B cell (primary cell): Measurements from ENCODE around the gene LIME1. TPM values are rescaled to one million over a fixed set of nuclear protein-coding genes. Genes with fewer than 3 reads are reported as not detected.

Source experiments
- ATAC-seq: fragments of 200-7000 bp; cut with Tn5 transposase; one replicate; pipeline ENCODE4 v1.10.0; 2021; ENCODE audit warnings: low read depth, mild to moderate bottlenecking, moderate number of reproducible peaks, moderate library complexity
- CTCF ChIA-PET: fragments of 350-600 bp; sonication (Branson Sonifier 250); formaldehyde crosslinking; loops from one replicate; lab custom pipeline; 2021; ENCODE audit warnings: antibody characterized with exemption, inconsistent platforms; lab: Charles Lee
- POLR2A ChIA-PET: fragments of 350-600 bp; sonication (Branson Sonifier 250); formaldehyde crosslinking; loops from one replicate; lab custom pipeline; 2021; ENCODE audit warnings: antibody characterized with exemption; lab: Charles Lee
- DNase-seq: peaks from one replicate; pipeline ENCODE4 v3.0.0; 2013
- H2AFZ ChIP-seq: 2 replicates; pipeline ENCODE4 v1.6.1; 2012; ENCODE audit warnings: mild to moderate bottlenecking, low read depth, low read length; ENCODE audit not compliant: insufficient read depth, poor library complexity, severe bottlenecking
- H3K27ac ChIP-seq, 2 donors: 1 replicate in 1 of 2; 2 replicates in 1 of 2; pipeline ENCODE4 v1.5.1; 2012 to 2013; ENCODE audit warnings: low read length in 2 of 2, mild to moderate bottlenecking in 2 of 2, moderate library complexity in 1 of 2
- H3K27me3 ChIP-seq, 4 experiments: fragments of 200-600 bp in 1 of 4; sonication (generic) in 1 of 4; replicated peaks in 1 of 4; 1 replicate in 2 of 4; 2 replicates in 2 of 4; pipeline versions ENCODE4 v1.6.1 to v1.7.0; 2013 to 2016; ENCODE audit warnings: low read length in 3 of 4, mild to moderate bottlenecking in 2 of 4, mixed read lengths in 1 of 4, moderate library complexity in 1 of 4; ENCODE audit not compliant: insufficient read depth in 4 of 4, control insufficient read depth in 3 of 4; ENCODE audit errors: control extremely low read depth in 1 of 4
- H3K36me3 ChIP-seq, 2 experiments: replicated peaks in 1 of 2; 1 replicate in 1 of 2; 2 replicates in 1 of 2; pipeline versions ENCODE4 v1.6.1 to v1.7.1; 2013; ENCODE audit warnings: low read length in 1 of 2; ENCODE audit not compliant: insufficient read depth in 2 of 2, control insufficient read depth in 1 of 2; ENCODE audit errors: control extremely low read depth in 1 of 2, extremely low read depth in 1 of 2
- H3K4me1 ChIP-seq, 2 donors: fragments of 200-600 bp in 1 of 2; sonication (generic) in 1 of 2; 1 replicate in 1 of 2; 2 replicates in 1 of 2; pipeline versions ENCODE4 v1.5.1 to v1.6.1; 2013 to 2017; ENCODE audit warnings: low read length in 2 of 2; ENCODE audit not compliant: control insufficient read depth in 2 of 2, insufficient read depth in 2 of 2
- H3K4me2 ChIP-seq: replicated peaks from 2 replicates; pipeline ENCODE3; 2012; ENCODE audit warnings: mild to moderate bottlenecking, low read depth, low read length; ENCODE audit not compliant: poor library complexity, severe bottlenecking
- H3K4me3 ChIP-seq, 5 experiments: fragments of 200-600 bp in 1 of 5; sonication (generic) in 1 of 5; 1 replicate in 3 of 5; 2 replicates in 2 of 5; pipeline versions ENCODE4 v1.5.1 to v1.7.0; 2011 to 2016; ENCODE audit warnings: low read length in 4 of 5, mild to moderate bottlenecking in 4 of 5, low read depth in 2 of 5, control low read depth in 1 of 5, moderate library complexity in 1 of 5; ENCODE audit not compliant: insufficient read depth in 1 of 5; ENCODE audit errors: control extremely low read depth in 1 of 5, extremely low read depth in 1 of 5
- H3K79me2 ChIP-seq: fragments of 200-600 bp; sonication (generic); one replicate; pipeline ENCODE4 v1.6.0; 2016; ENCODE audit warnings: low read length; ENCODE audit not compliant: control insufficient read depth, insufficient read depth
- H3K9ac ChIP-seq: fragments of 200-600 bp; sonication (generic); 2 replicates; pipeline ENCODE4 v1.6.1; 2017; ENCODE audit warnings: mild to moderate bottlenecking, low read length, moderate library complexity
- H3K9me3 ChIP-seq, 3 donors: one replicate each; pipeline versions ENCODE4 v1.6.1 to v1.7.1; 2013; ENCODE audit warnings: low read length in 2 of 3; ENCODE audit not compliant: control insufficient read depth in 2 of 3, insufficient read depth in 1 of 3; ENCODE audit errors: control extremely low read depth in 1 of 3
- H4K20me1 ChIP-seq: 2 replicates; pipeline ENCODE4 v1.6.0; 2012; ENCODE audit warnings: mild to moderate bottlenecking, low read length; ENCODE audit not compliant: insufficient read depth, control insufficient read depth, poor library complexity, severe bottlenecking
- H3K27ac Mint-ChIP-seq: one replicate; pipeline ENCODE4 v1.8.0; 2021; ENCODE audit warnings: mixed read lengths
- H3K27me3 Mint-ChIP-seq: one replicate; pipeline ENCODE4 v1.8.0; 2021; ENCODE audit warnings: mixed read lengths
- H3K4me1 Mint-ChIP-seq: one replicate; pipeline ENCODE4 v1.8.0; 2021; ENCODE audit warnings: mixed read lengths
- H3K4me3 Mint-ChIP-seq: one replicate; pipeline ENCODE4 v1.8.0; 2021; ENCODE audit warnings: mixed read lengths
- H3K9me3 Mint-ChIP-seq: one replicate; pipeline ENCODE4 v1.8.0; 2022; ENCODE audit warnings: mixed read lengths; ENCODE audit not compliant: insufficient read depth
- EZH2 ChIP-seq: IDR thresholded peaks from 2 replicates; pipeline ENCODE4 v1.6.1; 2012; ENCODE audit warnings: borderline replicate concordance, low read depth, mild to moderate bottlenecking, moderate library complexity, low read length; ENCODE audit not compliant: insufficient read depth, poor library complexity, severe bottlenecking
- WGBS: methylation state at CpG from one replicate; pipeline ENCODE4 v1.1.5; 2013; ENCODE audit warnings: missing lambda C conversion rate; ENCODE audit not compliant: insufficient coverage; 5-methylcytosine and 5-hydroxymethylcytosine counted together
- intact Hi-C: fragments of 100-400 bp; cut with micrococcal nuclease; formaldehyde crosslinking; loops from one replicate; pipeline ENCODE4 v1.10.0; 2022
- polyA plus RNA-seq: library from polyadenylated mRNA; depleted of rRNA; stranded (reverse); fragments of >200 nt; gene quantifications from 2 replicates; pipeline ENCODE4 v1.2.3, GENCODE V29; 2012
- total RNA-seq, 2 donors: library from RNA; stranded (reverse); fragments of 120-200 nt in 1 of 2; gene quantifications; 1 replicate in 1 of 2; 2 replicates in 1 of 2; pipeline versions ENCODE4 v1.2.3 to v1.2.4, GENCODE V29; 2013 to 2022
- TF ChIP-seq, protein P1 (sequence below): fragments of 200-600 bp; IDR thresholded peaks from one replicate; pipeline ENCODE4 v1.8.0; 2022; ENCODE audit warnings: antibody characterized with exemption, mild to moderate bottlenecking

The LIME1 gene
- total and polyA plus RNA-seq, 2 donors (not counting 1 experiment from before 2014, with no cell fraction given): 14.5 to 95.2 TPM

GRCh38 chr20:63699466-63700198 is 36.8 kb upstream of the LIME1 start:
- no peak overlapping the region for H3K27ac Mint-ChIP-seq
- Histone ChIP-seq H3K4me2 (no peak overlapping the region), H3K27ac (no peak overlapping the region), H3K4me3 (no peak overlapping the region), H4K20me1 (peaks cover 98% of the 10 kb centered on the region), H2AFZ (no peak overlapping the region), H3K9ac (no peak overlapping the region), H3K79me2 (peaks cover 72% of the 10 kb centered on the region), H3K4me1 (peaks cover 18% of the 10 kb centered on the region in 2 donors), H3K27me3 (peaks cover 0 to 3% (median 0%) of the 10 kb centered on the region in 4 experiments), H3K36me3 (peaks cover 0 to 11% of the 10 kb centered on the region in 2 experiments), H3K9me3 (peaks cover 0 to 3% (median 0%) of the 10 kb centered on the region in 3 donors)
- DNase-seq (peak; percentile 12), ATAC-seq (no peak)
- no peaks in the 10 kb centered on the region for H3K27me3 Mint-ChIP-seq
- WGBS: 87% methylated on average over 23 of the region's 24 CpGs
- H3K4me1 Mint-ChIP-seq: peaks cover 16% of the 10 kb centered on the region
- intact Hi-C loops: no loop called here
- POLR2A ChIA-PET: no interaction called here
- CTCF ChIA-PET: no interaction called here
- TF ChIP-seq, protein P1, sequence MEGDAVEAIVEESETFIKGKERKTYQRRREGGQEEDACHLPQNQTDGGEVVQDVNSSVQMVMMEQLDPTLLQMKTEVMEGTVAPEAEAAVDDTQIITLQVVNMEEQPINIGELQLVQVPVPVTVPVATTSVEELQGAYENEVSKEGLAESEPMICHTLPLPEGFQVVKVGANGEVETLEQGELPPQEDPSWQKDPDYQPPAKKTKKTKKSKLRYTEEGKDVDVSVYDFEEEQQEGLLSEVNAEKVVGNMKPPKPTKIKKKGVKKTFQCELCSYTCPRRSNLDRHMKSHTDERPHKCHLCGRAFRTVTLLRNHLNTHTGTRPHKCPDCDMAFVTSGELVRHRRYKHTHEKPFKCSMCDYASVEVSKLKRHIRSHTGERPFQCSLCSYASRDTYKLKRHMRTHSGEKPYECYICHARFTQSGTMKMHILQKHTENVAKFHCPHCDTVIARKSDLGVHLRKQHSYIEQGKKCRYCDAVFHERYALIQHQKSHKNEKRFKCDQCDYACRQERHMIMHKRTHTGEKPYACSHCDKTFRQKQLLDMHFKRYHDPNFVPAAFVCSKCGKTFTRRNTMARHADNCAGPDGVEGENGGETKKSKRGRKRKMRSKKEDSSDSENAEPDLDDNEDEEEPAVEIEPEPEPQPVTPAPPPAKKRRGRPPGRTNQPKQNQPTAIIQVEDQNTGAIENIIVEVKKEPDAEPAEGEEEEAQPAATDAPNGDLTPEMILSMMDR: no peak
- no peak for TF ChIP-seq EZH2
- no peaks in the 10 kb centered on the region for H3K9me3 Mint-ChIP-seq
- no peak overlapping the region for H3K4me3 Mint-ChIP-seq
